ENCODE measurements around the gene RPS26. TPM values are rescaled to one million over a fixed set of nuclear protein-coding genes. Genes with fewer than 3 reads are reported as not detected.
A peak's percentile ranks its signal among the peaks of the same experiment; 100 is the strongest.

RPS26 gene
- total and polyA plus RNA-seq, 2 of the 13 experiments (the other 11 are each of a cell fraction or from before 2014, with no cell fraction given) = 150 to 421 TPM

GRCh38 chr12:56081393-56082347 is 40.0 kb downstream of the RPS26 start (continued):
- TF ChIP-seq AKNA (CRISPR knock-in tag; IDR thresholded peaks at IDR 0.05; ENCODE audit: borderline replicate concordance) (no peak), STAG1 (CRISPR knock-in tag; IDR thresholded peaks at IDR 0.05) (no peak), GLMP (CRISPR knock-in tag; IDR thresholded peaks at IDR 0.05; ENCODE audit: borderline replicate concordance) (no peak), SETDB1 (CRISPR knock-in tag; IDR thresholded peaks at IDR 0.05; ENCODE audit: borderline replicate concordance) (no peak), CHCHD3 (CRISPR knock-in tag; IDR thresholded peaks at IDR 0.05) (no peak), HINFP (CRISPR knock-in tag; IDR thresholded peaks at IDR 0.05; ENCODE audit: low read depth) (peak; percentile 93), GATAD1 (CRISPR knock-in tag; IDR thresholded peaks at IDR 0.05) (peak; percentile 80), RBM22 (optimal IDR thresholded peaks at IDR 0.05; ENCODE audit: low read length) (peak; percentile 70), GABPA (IDR thresholded peaks at IDR 0.05; ENCODE audit: low read depth, low read length) (no peak), GABPA (CRISPR knock-in tag; IDR thresholded peaks at IDR 0.05; ENCODE audit: low read depth) (peak; percentile 82), GFI1 (CRISPR knock-in tag; IDR thresholded peaks at IDR 0.05; ENCODE audit: borderline replicate concordance) (peak; percentile 91), ZNF557 (CRISPR knock-in tag; IDR thresholded peaks at IDR 0.05) (peak; percentile 89), E2F5 (CRISPR knock-in tag; conservative IDR thresholded peaks at IDR 0.05) (no peak), ZNF20 (CRISPR knock-in tag; IDR thresholded peaks at IDR 0.05) (no peak), RXRA (CRISPR knock-in tag; IDR thresholded peaks at IDR 0.05) (peak; percentile 98), MATR3 (CRISPR knock-in tag; IDR thresholded peaks at IDR 0.05) (no peak), ZNF280D (CRISPR knock-in tag; IDR thresholded peaks at IDR 0.05) (peak; percentile 89)
